GM21576 (cell line): Measurements from ENCODE around the gene RFWD3.
"Not testable (repeated sequence)": the region's sequence is repeated elsewhere in the genome, so short reads cannot be mapped to it uniquely, and the experiment has no call there.

Source experiments
- ATAC-seq: cut with Tn5 transposase; IDR thresholded peaks from one replicate; pipeline ENCODE4 v1.9.1; 2021; ENCODE audit warnings: mild to moderate bottlenecking, moderate library complexity; ENCODE audit not compliant: unreplicated experiment

Gene RFWD3

GRCh38 chr16:74666425-74667254, at the start of gene RFWD3:
TSS of gene RFWD3 (minus strand) at chr16:74666877. CDS start at chr16:74661449, 5,428 bp downstream.
- ATAC-seq, result peak; percentile 100

GRCh38 chr16:74716355-74716754, 49.7 kb upstream of the RFWD3 start:
- ATAC-seq, result no peak

GRCh38 chr16:74713876-74714275, 47.2 kb upstream of the RFWD3 start:
- no peak for ATAC-seq

- no peak for ATAC-seq
These were observed 46.6 kb upstream of the RFWD3 start for GRCh38 chr16:74713325-74713724.

- ATAC-seq, result no peak
These were observed 45.3 kb upstream of the RFWD3 start for GRCh38 chr16:74711938-74712337.

GRCh38 chr16:74710401-74710800, 43.7 kb upstream of the RFWD3 start:
- no peak for ATAC-seq

GRCh38 chr16:74709441-74709877, 42.8 kb upstream of the RFWD3 start:
- peak; percentile 86 for ATAC-seq

GRCh38 chr16:74700438-74701225, 34.0 kb upstream of the RFWD3 start, which contains the start of gene MLKL:
TSS of gene MLKL (minus strand) at chr16:74700862. CDS start at chr16:74695757, 5,105 bp downstream.
- peak; percentile 35 for ATAC-seq

- no peak for ATAC-seq
These were observed 33.4 kb upstream of the RFWD3 start for GRCh38 chr16:74700116-74700437.

GRCh38 chr16:74699666-74700065, 33.0 kb upstream of the RFWD3 start:
- no peak for ATAC-seq

- ATAC-seq, result no peak
These were observed 31.5 kb upstream of the RFWD3 start for GRCh38 chr16:74698222-74698621.

- ATAC-seq, result peak; percentile 92
These were observed 29.1 kb upstream of the RFWD3 start for GRCh38 chr16:74695450-74696422.

GRCh38 chr16:74691093-74691855, 24.6 kb upstream of the RFWD3 start:
- ATAC-seq, result no peak

- no peak for ATAC-seq
These were observed 15.9 kb upstream of the RFWD3 start for GRCh38 chr16:74682556-74682955.

- no peak for ATAC-seq
These were observed 14.0 kb upstream of the RFWD3 start for GRCh38 chr16:74680681-74681080.

GRCh38 chr16:74679983-74680382, 13.3 kb upstream of the RFWD3 start:
- ATAC-seq, result no peak

- ATAC-seq, result no peak
These were observed 11.2 kb upstream of the RFWD3 start for GRCh38 chr16:74677868-74678267.

- no peak for ATAC-seq
These were observed 7.2 kb upstream of the RFWD3 start for GRCh38 chr16:74673876-74674275.

- ATAC-seq, result not testable (repeated sequence)
These were observed 2.2 kb upstream of the RFWD3 start for GRCh38 chr16:74668877-74669276.

- ATAC-seq, result no peak
These were observed 601 bp upstream of the RFWD3 start for GRCh38 chr16:74667255-74667700.
